Measurements from ENCODE around the gene CUL4B.

Gene CUL4B

DNA sequence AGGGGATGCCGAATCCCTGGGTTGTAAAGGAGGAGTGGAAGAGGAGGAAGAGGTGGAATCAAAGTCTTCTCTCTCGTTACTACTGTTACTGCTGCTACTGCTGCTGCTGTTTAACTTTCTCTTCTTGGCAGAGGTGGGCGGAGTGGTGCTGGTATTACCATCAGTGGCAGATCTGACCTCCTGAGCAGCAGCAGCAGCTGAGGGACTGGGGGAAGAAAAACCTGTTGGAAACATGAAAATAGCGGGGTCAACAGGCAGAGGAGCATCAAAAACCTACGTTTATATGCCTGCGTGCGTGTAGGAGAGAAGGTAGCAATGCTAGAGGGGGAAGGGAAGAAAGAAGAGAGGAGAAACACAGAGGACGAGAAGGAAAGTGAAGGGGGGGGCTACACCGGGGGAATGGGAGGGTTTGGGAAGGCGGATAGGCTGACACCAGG is 339 bp downstream of the CUL4B start:
- no peaks in the 10 kb centered on the region for H3K27me3 ChIP-seq (ENCODE audit: control insufficient read depth, insufficient read depth, low read length)
- peak overlapping the region; percentile 81 for H3K4me2 ChIP-seq (ENCODE audit: low read length)
- peaks cover 3% of the 10 kb centered on the region for H3K79me2 ChIP-seq
- no peak overlapping the region for H3K9ac ChIP-seq
- TF ChIP-seq CTCF (IDR thresholded peaks at IDR 0.05), result no peak
- peak overlapping the region; percentile 75 for H3K4me3 ChIP-seq (ENCODE audit: low read depth, low read length)
- H3K4me1 ChIP-seq, result peaks cover 5% of the 10 kb centered on the region
- peak overlapping the region; percentile 99 for H3K27ac ChIP-seq
- H3K9me3 ChIP-seq (ENCODE audit: control insufficient read depth, low read length), result no peaks in the 10 kb centered on the region
- H3K36me3 ChIP-seq (ENCODE audit: control insufficient read depth, insufficient read depth, low read length), result no peaks in the 10 kb centered on the region
- H2AFZ ChIP-seq, result peak overlapping the region; percentile 96

- peak overlapping the region; percentile 99 for H3K27ac ChIP-seq
- no peak overlapping the region for H3K9ac ChIP-seq
- H3K79me2 ChIP-seq, result peaks cover 3% of the 10 kb centered on the region
- peak overlapping the region; percentile 75 for H3K4me3 ChIP-seq (ENCODE audit: low read depth, low read length)
- H2AFZ ChIP-seq, result peak overlapping the region; percentile 96
- no peaks in the 10 kb centered on the region for H3K9me3 ChIP-seq (ENCODE audit: control insufficient read depth, low read length)
- no peak for TF ChIP-seq CTCF (IDR thresholded peaks at IDR 0.05)
- H3K36me3 ChIP-seq (ENCODE audit: control insufficient read depth, insufficient read depth, low read length), result no peaks in the 10 kb centered on the region
- peak overlapping the region; percentile 81 for H3K4me2 ChIP-seq (ENCODE audit: low read length)
- no peaks in the 10 kb centered on the region for H3K27me3 ChIP-seq (ENCODE audit: control insufficient read depth, insufficient read depth, low read length)
- peaks cover 6% of the 10 kb centered on the region for H3K4me1 ChIP-seq
These were observed 958 bp downstream of the CUL4B start for GRCh38 chrX:120559804-120560203.

DNA sequence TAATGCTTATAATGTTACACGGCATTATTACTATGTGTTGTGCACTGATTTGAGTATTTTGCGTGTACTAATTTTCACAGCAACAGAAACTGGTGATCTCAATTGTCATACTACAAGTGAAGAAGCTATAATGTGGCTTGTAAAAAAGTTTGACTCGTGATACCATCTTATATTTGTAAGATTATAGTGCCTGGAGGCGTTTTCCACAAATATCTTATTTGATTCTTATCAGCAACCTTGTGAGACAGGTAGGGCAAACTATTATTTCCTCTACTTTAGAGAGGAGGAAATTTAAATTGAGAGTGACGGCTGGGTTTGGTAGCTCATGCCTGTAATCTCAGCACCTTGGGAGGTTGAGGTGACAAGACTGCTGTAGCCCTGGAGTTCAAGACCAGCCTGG is 4.5 kb downstream of the CUL4B start:
- H3K27me3 ChIP-seq (ENCODE audit: control insufficient read depth, insufficient read depth, low read length), result no peaks in the 10 kb centered on the region
- no peak overlapping the region for H3K9ac ChIP-seq
- peaks cover 7% of the 10 kb centered on the region for H3K4me1 ChIP-seq
- TF ChIP-seq CTCF (IDR thresholded peaks at IDR 0.05), result no peak
- H3K4me3 ChIP-seq (ENCODE audit: low read depth, low read length), result no peak overlapping the region
- no peak overlapping the region for H3K27ac ChIP-seq
- H3K79me2 ChIP-seq, result peaks cover 3% of the 10 kb centered on the region
- H3K36me3 ChIP-seq (ENCODE audit: control insufficient read depth, insufficient read depth, low read length), result no peaks in the 10 kb centered on the region
- no peak overlapping the region for H3K4me2 ChIP-seq (ENCODE audit: low read length)
- no peaks in the 10 kb centered on the region for H3K9me3 ChIP-seq (ENCODE audit: control insufficient read depth, low read length)
- no peak overlapping the region for H2AFZ ChIP-seq

GRCh38 chrX:120549483-120550452 is 11.0 kb downstream of the CUL4B start:
- no peaks in the 10 kb centered on the region for H3K9me3 ChIP-seq (ENCODE audit: control insufficient read depth, low read length)
- peaks cover under 1% of the 10 kb centered on the region for H3K4me1 ChIP-seq
- TF ChIP-seq CTCF (IDR thresholded peaks at IDR 0.05), result no peak
- no peaks in the 10 kb centered on the region for H3K36me3 ChIP-seq (ENCODE audit: control insufficient read depth, insufficient read depth, low read length)
- no peak overlapping the region for H3K9ac ChIP-seq
- no peak overlapping the region for H3K27ac ChIP-seq
- H3K79me2 ChIP-seq, result no peaks in the 10 kb centered on the region
- no peaks in the 10 kb centered on the region for H3K27me3 ChIP-seq (ENCODE audit: control insufficient read depth, insufficient read depth, low read length)
- no peak overlapping the region for H3K4me2 ChIP-seq (ENCODE audit: low read length)
- no peak overlapping the region for H2AFZ ChIP-seq
- no peak overlapping the region for H3K4me3 ChIP-seq (ENCODE audit: low read depth, low read length)

All from parathyroid adenoma (tissue), 2 donors.